H9 (cell line): ENCODE data around the gene RASSF3. TPM values are rescaled to one million over a fixed set of nuclear protein-coding genes. Genes with fewer than 3 reads are reported as not detected.

Source experiments
- DNase-seq: peaks from one replicate; pipeline ENCODE4 v3.0.0-alpha.2; 2017
- H2AFZ ChIP-seq: one replicate; pipeline ENCODE4 v1.6.1; 2013; ENCODE audit warnings: mild to moderate bottlenecking, low read length, control low read depth, moderate library complexity
- H2AK5ac ChIP-seq: 2 replicates; pipeline ENCODE4 v1.6.1; 2013; ENCODE audit warnings: low read length, control low read depth, mixed read lengths; ENCODE audit not compliant: insufficient read length
- H2BK120ac ChIP-seq: one replicate; pipeline ENCODE4 v1.6.1; 2013; ENCODE audit warnings: low read depth, mild to moderate bottlenecking, low read length, control low read depth, inconsistent platforms; ENCODE audit not compliant: poor library complexity, severe bottlenecking
- H2BK12ac ChIP-seq: 2 replicates; pipeline ENCODE4 v1.6.1; 2013; ENCODE audit warnings: low read length, control low read depth, mixed read lengths, low read depth; ENCODE audit not compliant: insufficient read length
- H2BK15ac ChIP-seq: 2 replicates; pipeline ENCODE4 v1.6.1; 2013; ENCODE audit warnings: low read depth, low read length, control low read depth
- H2BK20ac ChIP-seq: one replicate; pipeline ENCODE4 v1.6.1; 2013; ENCODE audit warnings: low read depth, mild to moderate bottlenecking, low read length, control low read depth, inconsistent platforms; ENCODE audit not compliant: poor library complexity, severe bottlenecking
- H2BK5ac ChIP-seq: 2 replicates; pipeline ENCODE4 v1.6.1; 2013; ENCODE audit warnings: low read length, control low read depth, mixed read lengths; ENCODE audit not compliant: insufficient read length
- H3K14ac ChIP-seq: 2 replicates; pipeline ENCODE4 v1.6.1; 2013; ENCODE audit warnings: low read length, control low read depth; ENCODE audit not compliant: insufficient read depth
- H3K18ac ChIP-seq: 2 replicates; pipeline ENCODE4 v1.6.1; 2013; ENCODE audit warnings: low read depth, mild to moderate bottlenecking, mixed read lengths, low read length, control low read depth; ENCODE audit not compliant: insufficient read length
- H3K23ac ChIP-seq: 2 replicates; pipeline ENCODE4 v1.6.1; 2013; ENCODE audit warnings: low read length, control low read depth, mixed read lengths, low read depth; ENCODE audit not compliant: insufficient read length
- H3K23me2 ChIP-seq: 2 replicates; pipeline ENCODE4 v1.6.1; 2013; ENCODE audit warnings: low read depth, mild to moderate bottlenecking, mixed read lengths, low read length, control low read depth; ENCODE audit not compliant: insufficient read length, poor library complexity, severe bottlenecking
- H3K27ac ChIP-seq: 2 replicates; pipeline ENCODE4 v1.5.1; 2013; ENCODE audit warnings: low read length, control low read depth, mixed read lengths, low read depth; ENCODE audit not compliant: insufficient read length
- H3K27me3 ChIP-seq: 2 replicates; pipeline ENCODE4 v1.6.1; 2013; ENCODE audit warnings: low read length, control low read depth, inconsistent platforms; ENCODE audit not compliant: insufficient read depth
- H3K4ac ChIP-seq: 2 replicates; pipeline ENCODE4 v1.6.1; 2013; ENCODE audit warnings: low read depth, mild to moderate bottlenecking, control low read depth, inconsistent platforms, low read length, moderate library complexity
- H3K4me1 ChIP-seq: 2 replicates; pipeline ENCODE4 v1.6.1; 2013; ENCODE audit warnings: low read length, control low read depth, inconsistent platforms; ENCODE audit not compliant: insufficient read depth
- H3K4me2 ChIP-seq: 2 replicates; pipeline ENCODE4 v1.6.1; 2013; ENCODE audit warnings: low read length, control low read depth, mixed read lengths; ENCODE audit not compliant: insufficient read length, insufficient read depth
- H3K56ac ChIP-seq: 2 replicates; pipeline ENCODE4 v1.6.1; 2013; ENCODE audit warnings: low read depth, mild to moderate bottlenecking, mixed read lengths, low read length, control low read depth; ENCODE audit not compliant: insufficient read length
- H3K79me1 ChIP-seq: 2 replicates; pipeline ENCODE4 v1.6.1; 2013; ENCODE audit warnings: low read depth, mild to moderate bottlenecking, moderate library complexity, low read length, control low read depth, inconsistent platforms; ENCODE audit not compliant: insufficient read depth, poor library complexity, severe bottlenecking
- H3K79me2 ChIP-seq: 2 replicates; pipeline ENCODE4 v1.6.1; 2013; ENCODE audit warnings: low read length, control low read depth, inconsistent platforms; ENCODE audit not compliant: insufficient read depth
- H3K9ac ChIP-seq: 2 replicates; pipeline ENCODE4 v1.6.1; 2013; ENCODE audit warnings: low read length, control low read depth, mixed read lengths; ENCODE audit not compliant: insufficient read length; ENCODE audit errors: extremely low read depth
- H3K9me3 ChIP-seq: one replicate; pipeline ENCODE4 v1.6.1; 2013; ENCODE audit warnings: low read depth, low read length, inconsistent platforms; ENCODE audit not compliant: control insufficient read depth
- H3T11ph ChIP-seq: one replicate; pipeline ENCODE4 v1.6.1; 2013; ENCODE audit warnings: mild to moderate bottlenecking, low read length, control low read depth, inconsistent platforms
- H4K20me1 ChIP-seq: one replicate; pipeline ENCODE4 v1.6.1; 2013; ENCODE audit not compliant: control insufficient read depth, insufficient read length, insufficient read depth
- H4K5ac ChIP-seq: 2 replicates; pipeline ENCODE4 v1.6.1; 2013; ENCODE audit warnings: low read depth, mild to moderate bottlenecking, mixed read lengths, low read length, control low read depth; ENCODE audit not compliant: insufficient read length
- H4K8ac ChIP-seq: replicated peaks from 2 replicates; pipeline ENCODE4 v1.6.1; 2013; ENCODE audit warnings: low read length, control low read depth, mixed read lengths, low read depth; ENCODE audit not compliant: insufficient read length
- H4K91ac ChIP-seq: 2 replicates; pipeline ENCODE4 v1.6.1; 2013; ENCODE audit warnings: low read depth, mild to moderate bottlenecking, moderate library complexity, mixed read lengths, low read length, control low read depth; ENCODE audit not compliant: insufficient read length
- H3K27ac Mint-ChIP-seq, 3 experiments: 2 replicates in 2 of 3; 3 replicates in 1 of 3; pipeline ENCODE4 v1.8.0; 2020 to 2021; ENCODE audit warnings: mixed read lengths in 3 of 3, mild to moderate bottlenecking in 1 of 3, moderate library complexity in 1 of 3
- H3K27me3 Mint-ChIP-seq: 2 replicates; pipeline ENCODE4 v1.8.0; 2021; ENCODE audit warnings: low read depth, mild to moderate bottlenecking, moderate library complexity, mixed read lengths
- H3K36me3 Mint-ChIP-seq, 3 experiments: 2 replicates in 2 of 3; 3 replicates in 1 of 3; pipeline ENCODE4 v1.8.0; 2020 to 2021; ENCODE audit warnings: low read depth in 3 of 3, mixed read lengths in 3 of 3; ENCODE audit not compliant: insufficient read depth in 1 of 3
- H3K4me1 Mint-ChIP-seq, 2 experiments: 2 replicates each; pipeline ENCODE4 v1.8.0; 2020; ENCODE audit warnings: mixed read lengths in 2 of 2
- H3K4me3 Mint-ChIP-seq, 2 experiments: 2 replicates in 1 of 2; 3 replicates in 1 of 2; pipeline ENCODE4 v1.8.0; 2020 to 2021; ENCODE audit warnings: mild to moderate bottlenecking in 2 of 2, mixed read lengths in 2 of 2, moderate library complexity in 1 of 2
- H3K9me3 Mint-ChIP-seq, 2 experiments: 2 replicates in 1 of 2; 3 replicates in 1 of 2; pipeline ENCODE4 v1.8.0; 2020; ENCODE audit warnings: mild to moderate bottlenecking in 2 of 2, mixed read lengths in 2 of 2, moderate library complexity in 1 of 2
- WGBS: extraction: QIAGEN DNeasy Blood & Tissue Kit; methylation state at CpG from one replicate; pipeline ENCODE4 v1.1.7; 2013; ENCODE audit warnings: missing lambda C conversion rate, low lambda C conversion rate, mixed read lengths; ENCODE audit not compliant: insufficient read length; ENCODE audit errors: extremely low coverage; 5-methylcytosine and 5-hydroxymethylcytosine counted together
- total RNA-seq: library from RNA; stranded (reverse); gene quantifications from 2 replicates; pipeline ENCODE4 v1.2.1, GENCODE V29; 2021
- TF ChIP-seq, protein P1 (sequence below): fragments of 200-600 bp; sonication (generic); conservative IDR thresholded peaks from 3 replicates; pipeline ENCODE4 v1.8.0; 2021; ENCODE audit warnings: antibody characterized with exemption, mild to moderate bottlenecking

The RASSF3 gene
- total RNA-seq, 1 experiment from 2014 or later = 45.1 TPM

DNA sequence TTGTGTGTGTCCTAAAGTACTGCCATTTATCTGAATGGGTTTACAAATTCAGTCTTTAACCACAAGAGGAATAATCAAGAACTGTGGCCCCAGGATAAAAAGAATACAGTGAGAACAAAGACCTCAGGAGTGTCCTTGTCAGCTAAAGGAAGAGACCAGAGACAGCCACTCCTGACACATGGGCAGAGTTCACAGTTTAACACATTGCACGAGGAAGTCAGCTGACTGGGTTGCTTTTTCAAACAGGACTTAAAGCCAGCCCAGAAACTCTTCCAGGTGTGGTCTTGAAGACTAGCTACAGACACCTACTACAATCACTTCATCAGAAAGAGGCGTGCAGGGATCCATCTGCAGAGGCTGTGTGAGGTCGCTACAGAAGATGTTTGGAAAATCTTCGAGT, 106.1 kb downstream of the RASSF3 start:
- no peaks in the 10 kb centered on the region for H3K27me3 Mint-ChIP-seq
- H3T11ph ChIP-seq = no peak overlapping the region
- H3K23ac ChIP-seq = no peak overlapping the region
- H3K23me2 ChIP-seq = no peaks in the 10 kb centered on the region
- no peak for DNase-seq
- H3K9me3 Mint-ChIP-seq = no peaks in the 10 kb centered on the region
- no peak overlapping the region for H4K5ac ChIP-seq
- H3K4me3 Mint-ChIP-seq = no peak overlapping the region
- peaks cover 10 to 46% (median 20%) of the 10 kb centered on the region in 3 experiments; a peak in 6 of 7 replicates for H3K36me3 Mint-ChIP-seq
- H3K4me1 Mint-ChIP-seq = no peaks in the 10 kb centered on the region
- H3K9ac ChIP-seq = no peak overlapping the region
- no peaks in the 10 kb centered on the region for H3K9me3 ChIP-seq
- H2AK5ac ChIP-seq = no peak overlapping the region
- H2BK15ac ChIP-seq = no peak overlapping the region
- no peak overlapping the region for H3K14ac ChIP-seq
- TF ChIP-seq, protein P1, sequence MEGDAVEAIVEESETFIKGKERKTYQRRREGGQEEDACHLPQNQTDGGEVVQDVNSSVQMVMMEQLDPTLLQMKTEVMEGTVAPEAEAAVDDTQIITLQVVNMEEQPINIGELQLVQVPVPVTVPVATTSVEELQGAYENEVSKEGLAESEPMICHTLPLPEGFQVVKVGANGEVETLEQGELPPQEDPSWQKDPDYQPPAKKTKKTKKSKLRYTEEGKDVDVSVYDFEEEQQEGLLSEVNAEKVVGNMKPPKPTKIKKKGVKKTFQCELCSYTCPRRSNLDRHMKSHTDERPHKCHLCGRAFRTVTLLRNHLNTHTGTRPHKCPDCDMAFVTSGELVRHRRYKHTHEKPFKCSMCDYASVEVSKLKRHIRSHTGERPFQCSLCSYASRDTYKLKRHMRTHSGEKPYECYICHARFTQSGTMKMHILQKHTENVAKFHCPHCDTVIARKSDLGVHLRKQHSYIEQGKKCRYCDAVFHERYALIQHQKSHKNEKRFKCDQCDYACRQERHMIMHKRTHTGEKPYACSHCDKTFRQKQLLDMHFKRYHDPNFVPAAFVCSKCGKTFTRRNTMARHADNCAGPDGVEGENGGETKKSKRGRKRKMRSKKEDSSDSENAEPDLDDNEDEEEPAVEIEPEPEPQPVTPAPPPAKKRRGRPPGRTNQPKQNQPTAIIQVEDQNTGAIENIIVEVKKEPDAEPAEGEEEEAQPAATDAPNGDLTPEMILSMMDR = no peak
- no peak overlapping the region for H3K56ac ChIP-seq
- no peak overlapping the region for H3K18ac ChIP-seq
- no peak overlapping the region for H4K8ac ChIP-seq
- no peaks in the 10 kb centered on the region for H3K79me2 ChIP-seq
- H3K27ac Mint-ChIP-seq = no peak overlapping the region
- no peak overlapping the region for H2BK5ac ChIP-seq
- H4K91ac ChIP-seq = no peak overlapping the region
- no peak overlapping the region for H2BK20ac ChIP-seq
- H4K20me1 ChIP-seq = no peaks in the 10 kb centered on the region
- H2BK120ac ChIP-seq = no peak overlapping the region
- no peak overlapping the region for H2AFZ ChIP-seq
- no peak overlapping the region for H3K4ac ChIP-seq
- H3K27ac ChIP-seq = no peak overlapping the region
- H3K27me3 ChIP-seq = no peaks in the 10 kb centered on the region
- no peak overlapping the region for H2BK12ac ChIP-seq
- H3K79me1 ChIP-seq = no peaks in the 10 kb centered on the region
- H3K4me2 ChIP-seq = no peak overlapping the region
- H3K4me1 ChIP-seq = no peaks in the 10 kb centered on the region
- no CpG with 5 or more reads among the region's 4 CpGs for WGBS
